Caco-2 (cell line): Measurements from ENCODE around the gene SMARCB1. TPM values are rescaled to one million over a fixed set of nuclear protein-coding genes. Genes with fewer than 3 reads are reported as not detected.
"Not testable (repeated sequence)": the region's sequence is repeated elsewhere in the genome, so short reads cannot be mapped to it uniquely, and the experiment has no call there.

Experiments
- BruUV-seq: library from RNA; stranded (reverse); fragments of 400-500 nt; replicated peaks from 2 replicates; lab custom pipeline; 2021; lab: Mats Ljungman, UMichigan
- CTCF ChIA-PET: fragments of 300-600 bp; sonication (Branson Sonifier 250); formaldehyde crosslinking; loops from one replicate; lab custom pipeline; 2022; ENCODE audit warnings: antibody characterized with exemption; lab: Charles Lee
- POLR2A ChIA-PET: fragments of 300-600 bp; sonication (Branson Sonifier 250); formaldehyde crosslinking; loops from one replicate; lab custom pipeline; 2022; ENCODE audit warnings: antibody characterized with exemption; lab: Charles Lee
- DNase-seq, 2 experiments: peaks; one replicate each; pipeline versions ENCODE4 v3.0.0 to v3.0.0-alpha.2; 2020 to 2022
- H3K27me3 ChIP-seq: replicated peaks from 2 replicates; pipeline ENCODE4 v1.6.0; 2011; ENCODE audit warnings: low read length; ENCODE audit not compliant: control insufficient read depth, insufficient read depth
- H3K36me3 ChIP-seq: 2 replicates; pipeline ENCODE4 v1.5.1; 2011; ENCODE audit warnings: low read length; ENCODE audit not compliant: control insufficient read depth, insufficient read depth
- H3K4me1 ChIP-seq: fragments of 250-450 bp; sonication (Bioruptor Pico); 2 replicates; pipeline ENCODE4 v1.5.1; 2020; ENCODE audit warnings: mild to moderate bottlenecking
- H3K4me3 ChIP-seq: 2 replicates; pipeline ENCODE4 v1.5.1; 2011; ENCODE audit warnings: low read depth, mild to moderate bottlenecking, control low read depth, low read length
- H3K9me3 ChIP-seq: fragments of 250-450 bp; sonication (Bioruptor Pico); 2 replicates; pipeline ENCODE4 v1.5.1; 2020; ENCODE audit warnings: mild to moderate bottlenecking, moderate library complexity
- H3K27ac Mint-ChIP-seq: one replicate; pipeline ENCODE4 v1.8.0; 2022; ENCODE audit warnings: mixed read lengths; ENCODE audit not compliant: unreplicated experiment
- H3K27me3 Mint-ChIP-seq: one replicate; pipeline ENCODE4 v1.8.0; 2022; ENCODE audit warnings: mixed read lengths; ENCODE audit not compliant: insufficient read depth, unreplicated experiment
- H3K36me3 Mint-ChIP-seq: one replicate; pipeline ENCODE4 v1.8.0; 2022; ENCODE audit warnings: mild to moderate bottlenecking, mixed read lengths; ENCODE audit not compliant: insufficient read depth, unreplicated experiment
- H3K4me1 Mint-ChIP-seq: one replicate; pipeline ENCODE4 v1.8.0; 2022; ENCODE audit warnings: low read depth, mixed read lengths; ENCODE audit not compliant: unreplicated experiment
- H3K4me3 Mint-ChIP-seq: one replicate; pipeline ENCODE4 v1.8.0; 2022; ENCODE audit warnings: mild to moderate bottlenecking, moderate library complexity, mixed read lengths; ENCODE audit not compliant: unreplicated experiment
- H3K9me3 Mint-ChIP-seq: one replicate; pipeline ENCODE4 v1.8.0; 2022; ENCODE audit warnings: mixed read lengths; ENCODE audit not compliant: unreplicated experiment
- CTCF ChIP-seq, 2 experiments: fragments of 200-600 bp in 1 of 2; IDR thresholded peaks; 1 replicate in 1 of 2; 2 replicates in 1 of 2; pipeline versions ENCODE4 v1.5.1 to v1.8.0; 2011 to 2022; ENCODE audit warnings: antibody characterized with exemption in 1 of 2, control low read depth in 1 of 2, inconsistent platforms in 1 of 2, low read depth in 1 of 2, low read length in 1 of 2, mild to moderate bottlenecking in 1 of 2, moderate library complexity in 1 of 2; ENCODE audit not compliant: insufficient read depth in 1 of 2, severe bottlenecking in 1 of 2, unreplicated experiment in 1 of 2
- intact Hi-C: fragments of 100-400 bp; cut with micrococcal nuclease; formaldehyde crosslinking; loops from one replicate; pipeline ENCODE4 v1.10.0; 2022; ENCODE audit not compliant: unreplicated experiment
- total RNA-seq: library from RNA; stranded (reverse); gene quantifications from 2 replicates; pipeline ENCODE4 v1.2.3, GENCODE V29; 2022

The SMARCB1 gene
- total RNA-seq, 1 experiment from 2014 or later: 157 TPM

DNA sequence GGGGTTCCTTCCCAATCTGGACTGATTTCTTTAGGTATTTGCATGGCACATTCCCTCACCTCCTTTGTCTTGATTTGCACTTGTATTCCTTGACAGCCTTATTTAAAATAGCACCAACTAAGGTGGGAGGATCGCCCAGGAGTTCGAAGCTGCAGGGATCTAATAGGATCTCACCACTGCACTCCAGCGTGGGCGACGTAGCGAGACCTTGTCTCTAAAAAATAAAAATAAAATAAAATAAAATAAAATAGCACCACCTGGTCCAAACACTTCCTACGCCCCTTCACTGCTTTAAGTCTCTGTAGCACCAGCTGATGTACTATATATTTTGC is 71.7 kb downstream of the SMARCB1 start:
- no peaks in the 10 kb centered on the region for H3K27me3 ChIP-seq
- H3K4me3 ChIP-seq: peak overlapping the region; percentile 53
- H3K27me3 Mint-ChIP-seq: no peaks in the 10 kb centered on the region
- peak overlapping the region; percentile 79 for H3K27ac Mint-ChIP-seq
- CTCF ChIA-PET: interaction anchor here (1.5 to 2.3 kb wide), 2 partner anchors 9 to 86 kb away, joined by 3 to 39 read pairs; partner anchors contain the start of gene MMP11
- BruUV-seq: no TSS peak
- H3K4me1 Mint-ChIP-seq: peaks cover 7% of the 10 kb centered on the region
- H3K4me3 Mint-ChIP-seq: peak overlapping the region; percentile 80
- H3K4me1 ChIP-seq: 0 out of 2 replicates have a peak, but pooled peaks cover 3% of the 10 kb centered on the region
- H3K9me3 Mint-ChIP-seq: no peaks in the 10 kb centered on the region
- POLR2A ChIA-PET: no interaction called here
- peaks cover 1% of the 10 kb centered on the region; the same call in 1 of the 2 replicates for H3K36me3 ChIP-seq
- H3K9me3 ChIP-seq: no peaks in the 10 kb centered on the region
- intact Hi-C loops: loop anchor here (5.0 kb wide), 1 partner anchor 34 kb away; the partner anchor contains the start of gene MIF
- no peak for DNase-seq
- no peak for TF ChIP-seq CTCF (IDR thresholded peaks at IDR 0.05; ENCODE audit: insufficient read depth in 1 of 2, low read depth in 1 of 2, low read length in 1 of 2, severe bottlenecking in 1 of 2, unreplicated experiment in 1 of 2)
- peaks cover 6% of the 10 kb centered on the region for H3K36me3 Mint-ChIP-seq

GRCh38 chr22:23859201-23859600 is 72.4 kb downstream of the SMARCB1 start:
- CTCF ChIA-PET: interaction anchor here (2.3 kb wide), 1 partner anchor 10 kb away, joined by 39 read pairs; no protein-coding TSS in a partner anchor
- H3K27me3 ChIP-seq: no peaks in the 10 kb centered on the region
- no TSS peak for BruUV-seq

DNA sequence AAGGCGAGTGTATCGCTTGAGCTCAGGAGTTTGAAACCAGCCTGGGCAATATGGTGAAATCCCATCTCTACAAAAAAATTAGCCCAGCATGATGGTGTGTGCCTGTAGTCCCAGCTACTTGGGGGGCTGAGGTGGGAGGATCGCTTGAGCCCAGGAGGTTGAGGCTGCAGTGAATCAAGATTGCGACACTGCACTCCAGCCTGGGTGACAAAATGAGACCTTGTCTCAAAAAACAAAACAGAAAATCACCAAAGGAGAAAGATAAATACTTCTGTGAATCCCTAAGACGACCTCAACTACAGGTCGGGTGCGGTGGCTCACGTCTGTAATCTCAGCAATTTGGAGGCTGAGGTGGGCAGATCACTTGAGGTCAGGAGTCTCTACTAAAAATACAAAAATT is 73.4 kb downstream of the SMARCB1 start:
- BruUV-seq, H3K4me3 Mint-ChIP-seq, H3K27ac Mint-ChIP-seq, H3K4me3 ChIP-seq, H3K4me1 ChIP-seq, H3K27me3 Mint-ChIP-seq, H3K9me3 ChIP-seq, H3K9me3 Mint-ChIP-seq, H3K36me3 ChIP-seq, DNase-seq, H3K27me3 ChIP-seq, H3K4me1 Mint-ChIP-seq, POLR2A ChIA-PET: not testable (repeated sequence)
- peaks cover 11% of the 10 kb centered on the region for H3K36me3 Mint-ChIP-seq
- CTCF ChIA-PET: interaction anchor here (0.7 kb wide), 1 partner anchor 9 kb away, joined by 5 read pairs; no protein-coding TSS in a partner anchor
- intact Hi-C loops: loop anchor here (5.0 kb wide), 1 partner anchor 97 kb away; no protein-coding TSS in a partner anchor

More at GRCh38 chr22:23859201-23859600, 72.4 kb downstream of the SMARCB1 start:
- DNase-seq: no peak
- TF ChIP-seq CTCF (IDR thresholded peaks at IDR 0.05; ENCODE audit: insufficient read depth in 1 of 2, low read depth in 1 of 2, low read length in 1 of 2, severe bottlenecking in 1 of 2, unreplicated experiment in 1 of 2): no peak
- Mint-ChIP-seq H3K4me3 (peak overlapping the region; percentile 80), H3K4me1 (peaks cover 7% of the 10 kb centered on the region), H3K27ac (no peak overlapping the region), H3K27me3 (no peaks in the 10 kb centered on the region), H3K9me3 (no peaks in the 10 kb centered on the region), H3K36me3 (peaks cover 11% of the 10 kb centered on the region)
- intact Hi-C loops: loop anchor here (5.0 kb wide), 1 partner anchor 33 kb away; the partner anchor contains the start of gene MIF
- Histone ChIP-seq H3K4me3 (no peak overlapping the region), H3K4me1 (0 out of 2 replicates have a peak, but pooled peaks cover 3% of the 10 kb centered on the region), H3K9me3 (no peaks in the 10 kb centered on the region), H3K36me3 (peaks cover 1% of the 10 kb centered on the region; the same call in 1 of the 2 replicates)
- POLR2A ChIA-PET: no interaction called here
